NCI-H1105 (cell line): ENCODE data around the gene SLC1A5.
"Not testable (repeated sequence)": the region's sequence is repeated elsewhere in the genome, so short reads cannot be mapped to it uniquely, and the experiment has no call there.

Experiments
- DNase-seq: peaks from one replicate; lab custom pipeline; 2025; lab: John Stamatoyannopoulos, UW

The SLC1A5 gene

DNA sequence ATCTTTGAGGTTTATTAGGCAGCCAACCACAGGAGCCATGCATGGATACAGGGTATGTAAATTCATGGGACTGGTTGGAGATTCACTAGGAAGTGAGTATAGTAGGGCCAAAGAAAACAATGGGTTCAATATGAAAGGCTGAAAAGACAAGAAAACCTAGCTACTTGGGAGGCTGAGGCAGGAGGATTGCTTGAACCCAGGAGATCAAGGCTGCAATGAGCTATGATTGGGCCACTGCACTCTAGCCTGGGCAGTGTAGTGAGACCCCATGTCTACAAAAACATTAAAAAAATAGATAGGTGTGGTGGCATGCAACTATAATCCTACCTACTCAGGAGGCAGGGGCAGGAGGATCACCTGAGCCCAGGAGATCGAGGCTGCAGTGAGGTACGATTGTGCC, 10.3 kb upstream of the SLC1A5 start:
- DNase-seq, result no peak

DNA sequence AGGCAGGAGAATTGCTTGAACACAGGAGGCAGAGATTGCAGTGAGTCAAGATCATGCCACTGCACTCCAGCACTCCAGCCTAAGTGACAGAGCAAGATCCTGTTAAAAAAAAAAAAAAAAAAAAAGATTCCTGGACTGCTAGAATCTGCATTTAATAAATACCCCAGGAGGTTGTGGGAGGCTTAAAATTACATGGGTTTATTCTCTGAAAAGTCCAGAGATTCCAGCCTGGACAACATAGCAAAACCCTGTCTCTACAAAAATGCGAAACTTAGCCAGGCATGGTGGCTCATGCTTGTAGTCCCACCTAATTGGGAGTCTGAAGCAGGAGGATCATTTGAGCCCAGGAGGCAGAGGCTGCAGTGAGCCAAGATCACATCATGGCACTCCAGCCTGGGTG, 9.5 kb upstream of the SLC1A5 start:
- DNase-seq, result no peak

DNA sequence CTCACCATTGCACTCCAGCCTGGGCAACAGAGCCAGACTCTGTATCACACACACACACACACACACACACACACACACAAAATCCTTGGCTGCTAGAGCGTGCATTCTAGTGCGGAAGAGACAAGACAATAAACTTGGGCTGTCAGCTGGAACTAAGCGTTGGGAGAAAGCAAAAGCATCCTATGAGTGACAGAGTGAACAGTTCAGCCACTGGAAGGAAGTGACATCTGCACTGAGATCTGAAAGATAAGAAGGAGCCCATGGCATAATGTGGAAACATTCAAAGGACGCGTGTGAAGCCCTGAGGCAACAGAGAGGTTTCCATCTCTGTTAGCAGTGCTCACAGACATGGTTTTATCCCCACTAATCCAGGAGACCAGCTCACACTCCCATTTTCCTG, 3.5 kb upstream of the SLC1A5 start:
- no peak for DNase-seq

DNA sequence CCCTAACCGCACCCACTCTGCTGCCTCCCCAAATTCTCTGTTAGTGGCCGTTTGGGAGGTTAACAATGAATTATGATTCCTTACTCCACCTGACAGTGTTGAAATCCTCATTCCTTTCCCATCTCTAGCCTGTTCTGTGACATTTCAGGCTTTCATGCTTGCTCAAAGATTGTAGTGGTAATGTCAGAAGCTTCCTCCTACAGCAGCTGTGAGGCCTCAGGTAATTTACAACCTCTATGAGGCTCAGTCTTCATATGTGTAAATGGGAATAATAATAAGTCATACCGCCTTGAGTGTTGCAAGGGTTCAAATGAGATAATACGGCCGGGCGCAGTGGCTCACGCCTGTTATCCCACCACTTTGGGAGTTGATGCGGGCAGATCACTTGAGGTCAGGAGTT, 977 bp upstream of the SLC1A5 start:
- no peak for DNase-seq

DNA sequence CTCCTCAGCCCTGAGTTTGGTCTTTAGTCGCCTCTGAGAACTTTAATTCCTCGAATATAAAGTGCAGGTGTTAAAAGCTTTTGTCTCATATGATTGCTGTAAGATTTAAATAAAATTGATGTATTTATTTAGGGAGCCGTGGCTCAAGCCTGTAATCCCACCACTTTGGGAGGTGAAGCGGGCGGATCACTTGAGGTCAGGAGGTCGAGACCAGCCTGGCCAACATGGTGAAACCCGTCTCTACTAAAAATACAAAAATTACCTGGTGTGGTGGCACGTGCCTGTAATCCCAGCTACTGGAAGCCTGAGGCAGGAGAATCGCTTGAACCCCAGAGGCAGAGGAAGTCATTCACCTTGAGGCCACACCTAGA, 559 bp upstream of the SLC1A5 start:
- no peak for DNase-seq

DNA sequence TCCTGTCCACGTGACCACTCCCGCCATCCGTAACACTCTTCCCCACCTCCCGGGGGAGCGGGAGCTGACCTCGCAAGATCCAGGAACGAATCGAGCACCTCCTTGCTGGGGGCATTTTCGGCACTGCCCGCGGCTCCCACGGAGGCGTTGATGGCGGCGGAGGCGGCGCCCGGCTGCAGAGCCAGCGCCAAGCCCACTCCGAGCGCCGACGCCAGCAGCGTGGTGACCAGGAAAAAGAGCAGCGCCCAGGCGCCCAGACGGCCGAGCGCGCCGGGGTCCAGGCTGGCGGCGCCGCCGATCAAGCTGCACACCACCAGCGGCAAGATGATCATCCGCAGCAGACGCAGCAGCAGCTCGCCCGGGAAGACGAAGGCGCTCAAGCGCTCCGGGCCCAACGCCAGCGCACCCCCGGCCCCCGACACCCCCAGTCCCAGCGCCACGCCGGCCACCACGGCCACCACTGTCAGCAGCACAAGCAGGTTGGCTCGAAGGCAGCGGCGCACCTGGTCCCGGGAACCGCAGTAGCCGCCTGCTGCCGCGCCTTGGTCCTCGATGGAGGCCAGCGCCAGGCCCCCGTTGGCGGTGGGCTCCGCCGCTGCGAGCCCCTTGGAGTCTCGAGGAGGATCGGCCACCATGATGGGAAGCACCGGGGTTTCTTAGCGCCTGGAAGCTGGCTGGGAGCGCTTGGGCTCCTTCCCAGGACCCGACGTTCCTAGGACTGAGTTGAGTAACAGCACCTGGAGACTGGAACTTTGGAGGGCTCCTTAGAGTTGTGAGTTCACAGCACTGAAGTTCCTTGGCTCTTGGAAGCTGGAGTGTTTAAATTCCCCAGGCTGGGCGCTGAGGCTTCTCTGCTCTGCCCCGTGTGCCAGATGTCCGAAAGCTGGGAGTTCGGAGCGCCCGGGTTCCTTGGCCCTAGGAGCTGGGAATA, 798 bp downstream of the SLC1A5 start:
- peak; percentile 51 for DNase-seq

DNA sequence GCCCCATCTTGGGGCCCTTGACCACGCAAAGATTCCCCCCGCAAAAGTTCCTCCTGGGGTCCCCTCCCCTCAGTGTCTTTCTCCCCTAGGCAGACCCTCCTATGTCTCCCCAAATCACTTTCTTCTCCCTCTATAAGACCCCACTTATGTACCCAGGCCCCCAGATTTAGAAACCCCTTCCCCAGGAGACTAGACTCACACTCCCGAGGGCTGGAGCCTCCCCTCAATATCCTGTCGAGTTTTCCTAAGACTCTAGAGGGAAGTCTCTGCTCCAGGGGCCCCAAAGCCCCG, 1.4 kb downstream of the SLC1A5 start:
- no peak for DNase-seq

DNA sequence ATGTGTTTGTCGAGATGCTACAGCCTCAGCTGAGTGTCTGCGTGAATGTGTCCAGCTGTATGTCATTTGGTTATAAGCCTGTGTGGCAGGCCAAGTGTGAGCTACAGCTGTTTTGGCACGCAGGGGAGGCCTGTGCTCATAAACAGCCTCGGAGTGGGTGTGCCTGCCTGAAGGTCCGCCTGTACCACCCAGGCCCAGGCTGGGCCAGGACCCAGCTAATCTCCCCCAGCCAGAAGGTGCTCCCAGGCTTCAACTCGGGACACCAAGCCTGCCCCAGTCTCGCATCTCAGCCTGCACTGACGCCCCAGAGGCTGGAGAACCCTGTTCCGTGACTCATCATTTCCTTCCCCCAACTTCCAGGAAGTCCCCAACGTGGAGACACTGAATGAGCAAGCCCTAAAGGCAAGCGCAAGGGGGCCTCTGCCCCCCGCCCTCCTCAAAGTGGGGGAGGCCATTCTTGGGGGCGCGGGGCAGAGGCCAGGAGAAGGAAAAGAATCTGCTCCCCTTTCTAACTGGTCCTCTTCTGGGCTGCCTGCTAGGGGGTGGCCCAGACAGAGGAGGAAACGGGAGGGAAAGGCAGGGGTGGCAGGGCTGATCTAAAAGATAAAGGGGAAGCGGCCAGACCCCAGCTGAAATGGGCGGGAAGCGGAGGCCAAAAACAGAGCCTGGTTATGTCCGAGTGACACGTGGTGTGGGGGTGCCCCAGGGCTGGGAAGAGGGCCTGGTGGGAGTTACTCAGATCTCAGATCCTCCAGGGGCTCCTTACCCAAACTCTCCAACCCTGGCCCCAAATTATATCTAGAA, 2.0 kb downstream of the SLC1A5 start:
- no peak for DNase-seq

DNA sequence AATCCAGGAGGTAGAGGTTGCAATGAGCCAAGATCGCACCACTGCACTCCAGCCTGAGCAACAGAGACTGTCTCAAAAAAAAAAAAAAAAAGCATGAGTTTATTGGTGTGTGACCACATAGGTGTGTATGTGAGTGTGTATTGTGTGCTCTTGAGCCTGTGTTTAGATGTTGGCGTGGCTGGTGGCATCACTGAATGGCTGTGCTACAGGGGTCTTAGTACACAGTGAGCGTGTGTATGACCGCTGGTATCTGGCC, 2.5 kb downstream of the SLC1A5 start:
- DNase-seq, result no peak

DNA sequence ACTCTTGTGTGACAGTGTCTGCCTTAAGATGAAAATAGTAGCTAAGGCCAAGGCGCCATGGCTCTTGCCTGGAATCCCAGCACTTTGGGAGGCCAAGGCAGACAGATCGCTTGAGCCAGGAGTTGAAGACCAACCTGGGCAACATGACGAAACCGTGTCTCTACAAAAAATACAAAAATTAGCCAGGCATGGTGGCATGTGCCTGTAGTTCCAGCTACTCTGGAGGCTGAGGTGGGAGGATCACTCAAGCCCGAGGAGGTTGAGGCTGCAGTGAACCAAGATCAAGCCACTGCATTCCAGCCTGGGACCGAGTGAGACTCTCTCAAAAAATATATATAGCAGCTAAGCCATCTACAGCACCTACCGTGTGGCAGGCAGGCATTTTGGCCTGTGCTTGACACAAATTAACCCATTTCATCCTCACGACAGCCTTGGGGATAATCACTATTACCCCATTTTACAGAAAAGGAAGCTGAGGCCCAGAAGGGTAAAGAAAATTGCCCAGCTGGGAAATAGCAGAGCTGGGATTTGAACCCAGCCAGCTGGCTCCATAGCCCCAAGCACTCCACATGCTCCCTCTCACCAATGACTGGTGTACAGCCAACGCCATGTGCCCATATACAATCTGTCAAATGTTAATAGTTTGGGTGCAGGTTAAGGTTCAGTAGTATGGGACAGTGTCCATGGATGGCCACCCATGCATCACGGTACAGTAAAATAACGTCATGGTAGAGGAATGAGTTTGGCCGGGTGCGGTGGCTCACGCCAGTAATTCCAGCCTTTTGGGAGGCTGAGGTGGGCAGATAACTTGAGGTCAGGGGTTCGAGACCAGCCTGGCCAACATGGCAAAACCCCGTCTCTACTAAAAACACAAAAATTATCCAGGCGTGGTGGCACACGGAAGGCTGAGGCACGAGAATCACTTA, 3.1 kb downstream of the SLC1A5 start:
- DNase-seq, result no peak

DNA sequence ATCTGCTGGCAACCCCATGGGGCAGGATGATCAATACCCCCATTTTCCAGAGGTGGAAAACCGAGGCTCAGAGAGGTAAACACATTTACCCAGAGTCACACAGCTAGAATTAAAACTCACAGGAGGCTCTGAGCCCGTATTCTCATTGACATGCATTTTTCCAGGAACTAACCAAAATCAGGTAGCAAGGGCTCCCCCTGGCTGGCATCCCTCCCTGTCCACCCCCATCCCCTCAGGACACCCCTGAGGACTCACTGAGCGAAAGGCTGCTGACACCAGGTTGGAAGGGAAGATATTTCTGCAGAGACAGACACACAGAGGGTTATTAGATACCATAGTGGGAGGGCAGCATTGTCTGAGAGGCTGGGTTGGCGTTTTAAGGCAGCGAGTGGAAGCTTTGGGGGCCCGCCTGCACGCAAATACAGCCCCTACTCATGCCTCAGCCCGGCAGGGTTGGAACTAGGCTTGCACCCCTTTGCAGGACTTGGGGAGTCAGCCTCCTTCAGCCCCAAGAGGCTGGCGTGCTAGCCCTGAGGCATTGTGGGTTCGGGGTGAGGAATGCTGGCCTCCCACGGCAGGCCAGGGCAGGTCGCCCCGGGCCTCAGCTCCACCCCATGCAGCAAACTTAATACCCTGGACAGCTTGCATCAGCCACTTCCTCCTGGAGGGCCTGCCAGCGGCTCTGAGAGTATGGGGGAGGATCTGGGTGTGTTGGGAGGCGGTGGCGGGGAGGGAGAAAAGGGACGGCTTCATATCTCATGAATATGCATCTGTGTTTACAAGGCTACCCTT, 3.9 kb downstream of the SLC1A5 start:
- DNase-seq, result no peak

DNA sequence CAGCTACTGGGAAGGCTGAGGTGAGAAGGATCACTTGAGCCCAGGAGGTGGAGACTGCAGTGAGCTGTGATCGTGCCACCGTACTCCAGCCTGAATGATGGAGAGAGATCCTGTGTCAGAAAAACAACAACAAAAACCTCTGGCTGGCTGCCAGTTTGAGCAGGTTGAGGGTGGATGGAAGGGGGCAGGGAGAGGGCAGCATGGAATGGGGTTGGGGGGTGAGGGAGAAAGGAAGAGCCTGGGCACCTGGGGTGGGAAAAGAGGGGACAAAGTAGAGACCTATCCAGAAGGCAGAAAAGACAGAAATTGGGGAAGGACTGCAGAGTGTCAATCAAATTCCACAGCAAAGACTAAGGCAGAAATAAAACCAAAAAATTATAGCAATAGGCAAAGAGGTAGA, 4.7 kb downstream of the SLC1A5 start:
- DNase-seq, result peak; percentile 79

DNA sequence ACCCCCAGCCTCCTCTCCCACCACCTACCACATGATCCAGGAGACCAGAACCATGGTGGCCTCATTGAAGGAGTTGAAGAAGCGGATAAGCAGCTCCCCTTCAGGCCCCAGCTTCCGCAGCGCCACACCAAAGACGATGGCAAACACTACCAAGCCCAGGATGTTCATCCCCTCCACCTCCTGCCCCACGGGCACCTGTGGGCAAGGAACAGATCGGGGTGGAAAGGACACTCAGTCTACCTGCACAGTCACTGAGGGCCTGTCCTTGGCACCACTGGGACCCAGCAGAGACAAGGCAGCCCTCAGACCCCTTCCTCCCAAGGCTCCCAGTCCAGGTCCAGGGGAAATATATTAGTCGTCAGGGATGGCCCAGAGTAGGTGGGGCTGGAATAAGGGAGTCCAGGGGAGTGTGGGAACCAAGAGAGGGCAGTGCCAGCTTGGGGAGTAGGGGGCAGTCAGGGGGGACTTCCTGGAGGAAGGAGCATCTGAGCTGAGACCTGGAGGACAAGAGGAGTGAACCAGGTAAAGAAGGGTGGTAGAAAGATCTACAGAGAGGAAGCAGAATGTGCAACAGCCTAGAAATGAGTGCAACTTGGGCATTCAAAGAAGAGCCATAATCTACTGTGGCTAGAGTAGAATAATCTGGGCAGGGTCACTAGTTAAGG, 5.9 kb downstream of the SLC1A5 start:
- DNase-seq, result no peak

DNA sequence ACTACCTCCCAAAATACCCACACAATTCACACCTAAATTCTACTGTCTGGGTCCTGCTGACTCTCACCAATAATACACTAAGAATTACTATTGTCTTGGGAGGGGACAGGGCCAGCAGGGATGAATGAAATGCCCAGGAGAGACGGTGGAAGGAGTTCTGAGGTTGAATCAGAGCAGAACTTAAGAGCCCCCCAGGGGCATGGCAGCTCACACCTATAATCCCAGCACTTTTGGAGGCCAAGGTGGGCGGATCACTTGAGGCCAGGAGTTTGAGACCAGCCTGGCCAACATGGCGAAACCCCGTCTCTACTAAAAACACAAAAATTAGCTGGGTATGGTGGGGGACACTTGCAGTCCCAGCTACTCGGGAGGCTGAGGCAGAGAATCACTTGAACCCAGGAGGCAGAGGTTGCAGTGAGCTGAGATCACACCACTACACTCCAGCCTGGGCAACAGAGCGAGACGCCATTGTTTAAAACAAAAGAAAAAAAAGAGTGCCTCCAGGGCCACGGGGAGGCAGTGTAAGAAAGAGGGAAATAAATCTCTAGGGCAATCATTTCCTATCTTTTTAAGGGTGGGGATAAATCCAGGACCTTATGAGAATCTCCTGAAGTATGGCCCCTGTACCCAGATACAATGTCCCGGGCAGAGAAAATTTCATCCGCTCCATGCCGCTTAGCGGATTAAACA, 10.3 kb downstream of the SLC1A5 start:
- DNase-seq, result not testable (repeated sequence)

DNA sequence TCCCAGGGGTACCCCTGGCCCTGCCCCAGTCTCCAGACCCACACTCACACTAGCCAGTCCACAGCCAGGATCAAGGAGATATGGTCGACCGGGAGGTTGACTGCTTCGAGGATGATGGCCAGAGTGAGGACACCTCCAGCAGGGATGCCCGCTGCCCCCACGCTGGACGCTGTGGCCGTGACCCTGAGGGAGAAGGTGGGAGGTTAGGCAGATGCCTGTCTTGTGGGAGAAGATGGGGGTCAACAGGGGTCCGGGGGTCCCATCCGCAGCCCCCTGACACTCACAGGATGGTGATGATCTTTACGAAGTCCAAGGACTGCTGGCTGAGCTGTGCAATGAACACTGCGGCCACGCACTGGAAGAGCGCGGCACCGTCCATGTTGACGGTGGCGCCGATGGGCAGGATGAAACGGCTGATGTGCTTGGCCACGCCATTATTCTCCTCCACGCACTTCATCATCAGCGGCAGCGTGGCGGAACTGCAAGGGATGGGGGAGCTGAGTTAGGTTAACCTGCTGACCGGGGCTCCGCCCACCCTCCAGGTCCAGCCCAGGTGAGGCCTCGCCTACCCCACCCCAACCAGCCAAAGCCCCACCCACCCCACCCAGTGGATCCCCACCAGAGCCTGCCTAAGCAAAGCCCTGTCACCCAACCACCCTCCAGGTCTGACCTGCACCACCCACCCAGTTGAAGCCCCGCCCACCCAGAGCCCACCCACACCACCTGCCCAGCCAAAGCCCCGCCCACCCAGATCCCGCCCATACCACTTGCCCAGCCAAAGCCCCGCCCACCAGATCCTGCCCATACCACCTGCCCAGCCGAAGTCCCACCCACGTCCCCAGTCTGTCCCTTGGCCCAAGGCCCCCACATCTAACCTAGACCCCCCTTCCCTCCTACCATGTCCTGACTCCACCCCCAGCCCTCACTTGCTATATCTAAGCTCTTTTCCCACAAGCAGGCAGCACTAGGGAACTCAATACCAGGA, 11.2 kb downstream of the SLC1A5 start:
- DNase-seq, result no peak

DNA sequence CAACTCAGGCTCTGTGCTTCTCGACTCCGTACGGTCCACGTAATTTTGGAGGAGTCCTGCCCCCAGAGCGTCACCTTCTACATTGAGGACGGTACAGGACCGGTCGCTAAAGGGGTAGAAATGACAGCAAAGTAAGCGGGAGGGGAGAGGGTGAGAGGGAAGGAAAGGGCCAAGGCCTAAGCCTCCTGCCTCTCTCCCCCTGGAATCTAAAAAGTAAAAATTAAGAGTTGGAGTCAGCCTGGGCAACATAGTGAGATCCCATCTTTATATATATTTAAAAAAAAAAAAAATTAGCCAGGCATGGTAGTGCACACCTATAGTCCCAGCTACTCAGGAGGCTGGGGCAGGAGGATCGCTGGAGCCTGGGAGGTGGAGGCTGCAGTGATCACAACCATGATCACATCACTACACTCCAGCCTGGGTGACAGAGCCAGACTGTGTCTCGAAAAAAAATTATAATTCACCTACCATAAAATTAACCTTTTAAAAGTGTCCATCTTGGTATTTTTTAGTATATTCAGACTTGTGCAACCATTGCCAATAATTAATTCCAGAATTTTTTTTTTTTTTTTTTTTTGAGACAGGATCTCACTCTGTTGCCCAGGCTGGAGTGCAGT, 12.6 kb downstream of the SLC1A5 start:
- DNase-seq, result no peak

DNA sequence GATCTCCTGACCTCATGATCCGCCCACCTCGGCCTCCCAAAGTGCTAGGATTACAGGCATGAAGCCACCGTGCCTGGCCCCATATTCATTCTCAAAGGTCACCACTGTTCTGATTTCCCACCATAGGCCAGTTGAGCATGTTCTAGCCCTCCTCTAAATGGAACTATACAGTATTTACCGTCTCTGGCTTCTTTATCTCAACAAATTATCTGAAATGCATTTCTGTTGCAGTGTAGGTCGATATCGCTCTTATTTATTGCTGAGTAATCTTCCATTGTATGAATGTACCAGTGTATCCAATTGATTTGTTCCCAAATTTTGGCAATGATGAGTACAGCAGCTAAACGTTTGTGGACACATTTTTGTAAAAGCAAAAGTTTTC, 15.4 kb downstream of the SLC1A5 start:
- no peak for DNase-seq

DNA sequence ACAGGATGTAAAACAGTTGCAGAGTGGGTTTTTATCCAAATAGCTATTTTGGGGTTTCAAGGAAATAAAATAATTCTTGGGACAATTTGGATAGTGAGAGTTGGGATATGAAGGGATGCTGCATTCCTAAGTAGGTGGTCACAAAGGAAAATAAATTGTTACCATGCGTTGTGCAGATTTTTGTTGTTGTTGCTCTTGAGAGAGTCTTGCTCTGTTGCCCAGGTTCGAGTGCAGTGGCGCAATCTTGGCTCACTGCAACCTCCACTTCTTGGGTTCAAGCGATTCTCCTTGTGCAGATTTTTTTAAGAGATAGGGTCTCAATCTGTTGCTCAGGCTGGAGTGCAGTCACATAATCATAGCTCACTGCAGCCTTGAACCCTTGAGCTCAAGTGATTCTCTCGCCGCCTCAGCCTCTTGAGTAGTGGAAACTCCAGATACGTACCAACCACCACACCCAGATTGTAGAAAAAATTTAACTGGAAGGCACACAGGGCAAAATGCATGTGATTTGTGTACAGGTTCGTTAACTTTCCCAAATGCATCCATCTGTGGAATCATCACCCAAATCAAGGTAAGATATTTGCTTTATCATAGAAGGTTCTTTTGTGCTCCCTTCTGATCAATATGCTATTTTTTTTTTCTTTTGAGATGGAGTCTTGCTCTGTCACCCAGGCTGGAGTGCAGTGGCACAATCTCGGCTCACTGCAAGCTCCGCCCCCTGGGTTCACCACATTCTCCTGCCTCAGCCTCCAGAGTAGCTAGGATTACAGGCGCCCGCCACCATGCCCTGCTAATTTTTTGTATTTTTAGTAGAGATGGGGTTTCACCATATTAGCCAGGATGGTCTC, 16.0 kb downstream of the SLC1A5 start:
- DNase-seq, result no peak
